ENCODE measurements around the gene KATNAL1.
"Not testable (repeated sequence)": the region's sequence is repeated elsewhere in the genome, so short reads cannot be mapped to it uniquely, and the experiment has no call there.

KATNAL1 gene

GRCh38 chr13:30290812-30291436, 16.4 kb downstream of the KATNAL1 start:
- no peak for DNase-seq

DNA sequence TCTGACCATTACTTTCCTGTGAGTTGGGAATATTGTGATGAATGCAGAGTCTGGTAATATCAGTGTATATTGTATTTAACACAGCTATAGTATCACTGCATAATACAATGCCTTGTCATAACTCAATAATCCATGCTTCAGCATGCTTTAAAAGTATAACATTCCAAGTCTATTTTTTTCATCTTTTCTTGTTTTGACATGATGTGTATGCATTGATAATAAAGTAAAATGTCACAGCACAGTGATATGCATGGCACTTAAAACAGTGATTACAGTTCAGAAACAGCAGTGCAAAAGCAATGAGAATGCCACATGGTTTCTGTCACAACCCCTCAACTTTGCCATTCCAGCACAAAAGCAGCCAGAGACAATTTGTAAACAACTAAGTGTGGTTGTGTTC, 17.8 kb downstream of the KATNAL1 start:
- no peak for DNase-seq

DNA sequence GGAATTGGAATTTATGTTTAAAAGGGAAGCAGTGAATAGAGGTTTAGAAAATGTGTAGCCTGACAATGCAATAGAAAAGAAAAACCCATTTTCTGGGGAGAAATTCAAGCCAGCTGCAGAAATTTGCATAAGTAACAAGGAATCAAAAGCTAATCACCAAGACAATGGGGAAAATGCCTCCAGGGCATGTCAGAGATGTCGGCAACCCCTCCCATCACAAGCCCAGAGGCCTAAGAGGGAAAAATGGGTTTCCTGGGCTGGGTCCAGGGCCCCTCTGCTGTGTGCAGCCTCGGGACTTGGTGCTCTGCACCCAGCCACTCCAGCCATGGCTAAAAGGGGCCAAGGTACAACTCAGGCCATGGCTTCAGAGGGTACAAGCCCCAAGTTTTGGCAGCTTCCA, 21.3 kb downstream of the KATNAL1 start:
- DNase-seq, result not testable (repeated sequence)

GRCh38 chr13:30276178-30276577, 31.2 kb downstream of the KATNAL1 start:
- no peak for DNase-seq

DNA sequence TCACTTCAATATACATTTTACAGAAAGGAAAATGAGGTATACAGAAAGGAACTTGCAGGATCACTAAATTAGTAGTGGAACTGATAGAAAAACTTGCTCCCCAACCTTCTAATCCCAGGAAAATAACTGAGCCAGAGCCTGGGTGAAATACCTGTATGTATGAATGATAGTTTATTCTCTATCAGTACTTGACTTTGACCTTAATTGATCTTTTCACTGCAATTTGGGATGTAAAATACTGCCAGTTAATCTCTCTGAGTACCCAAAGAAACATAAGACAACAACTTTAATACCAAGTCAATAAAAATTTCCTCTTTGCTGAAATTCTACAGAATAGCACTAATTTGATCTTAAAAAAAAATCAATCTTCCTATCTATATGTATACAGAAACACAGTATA, 33.3 kb downstream of the KATNAL1 start:
- no peak for DNase-seq

DNA sequence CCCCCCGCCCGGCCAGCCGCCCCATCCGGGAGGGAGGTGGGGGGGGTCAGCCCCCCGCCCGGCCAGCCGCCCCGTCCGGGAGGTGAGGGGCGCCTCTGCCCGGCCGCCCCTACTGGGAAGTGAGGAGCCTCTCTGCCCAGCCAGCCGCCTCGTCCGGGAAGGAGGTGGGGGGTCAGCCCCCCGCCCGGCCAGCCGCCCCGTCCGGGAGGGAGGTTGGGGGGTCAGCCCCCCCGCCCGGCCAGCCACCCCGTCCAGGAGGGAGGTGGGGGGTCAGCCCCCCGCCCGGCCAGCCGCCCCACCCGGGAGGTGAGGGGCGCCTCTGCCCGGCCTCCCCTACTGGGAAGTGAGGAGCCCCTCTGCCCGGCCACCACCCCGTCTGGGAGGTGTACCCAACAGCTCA, 37.3 kb downstream of the KATNAL1 start:
- DNase-seq, result not testable (repeated sequence)

DNA sequence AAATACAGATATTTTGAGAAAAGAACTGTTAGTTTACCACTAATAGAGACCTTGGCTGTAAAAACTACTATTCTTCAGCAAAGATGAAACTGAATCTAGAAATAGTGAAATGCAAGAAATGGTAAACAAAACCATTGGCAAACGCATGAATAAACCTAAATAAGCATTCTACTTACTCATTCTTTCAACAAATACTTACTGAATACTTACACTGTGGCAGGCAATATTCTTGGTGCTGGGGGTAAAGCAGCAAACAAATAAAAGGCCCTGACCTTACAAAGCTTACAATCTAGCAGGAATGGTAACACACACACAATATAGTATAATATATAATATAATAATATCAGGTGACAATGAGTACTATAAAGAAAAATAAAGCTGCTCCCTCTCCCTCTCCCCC, 38.7 kb downstream of the KATNAL1 start:
- DNase-seq, result no peak

GRCh38 chr13:30266756-30267155, 40.6 kb downstream of the KATNAL1 start:
- DNase-seq, result no peak

DNA sequence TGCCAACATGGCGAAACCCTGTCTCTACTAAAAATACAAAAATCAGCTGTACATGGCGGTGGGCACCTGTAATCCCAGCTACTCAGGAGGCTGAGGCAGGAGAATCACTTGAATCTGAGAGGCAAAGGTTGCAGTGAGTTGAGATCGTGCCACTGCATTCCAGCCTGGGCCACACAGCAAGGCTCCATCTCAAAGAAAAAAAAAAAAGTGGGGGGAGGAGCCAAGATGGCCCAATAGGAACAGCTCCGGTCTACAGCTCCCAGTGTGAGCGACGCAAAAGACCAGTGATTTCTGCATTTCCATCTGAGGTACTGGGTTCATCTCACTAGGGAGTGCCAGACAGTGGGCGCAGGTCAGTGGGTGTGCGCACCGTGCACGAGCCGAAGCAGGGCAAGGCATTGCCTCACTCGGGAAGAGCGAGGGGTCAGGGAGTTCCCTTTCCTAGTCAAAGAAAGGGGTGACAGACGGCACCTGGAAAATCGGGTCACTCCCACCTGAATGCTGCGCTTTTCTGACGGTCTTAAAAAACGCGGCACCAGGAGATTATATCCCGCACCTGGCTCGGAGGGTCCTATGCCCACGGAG, 48.1 kb downstream of the KATNAL1 start:
- not testable (repeated sequence) for DNase-seq

GRCh38 chr13:30257468-30258099, 49.8 kb downstream of the KATNAL1 start:
- no peak for DNase-seq

GRCh38 chr13:30256713-30257467, 50.5 kb downstream of the KATNAL1 start:
- no peak for DNase-seq

- DNase-seq, result no peak
Measured at GRCh38 chr13:30255696-30256095, 51.7 kb downstream of the KATNAL1 start.

DNA sequence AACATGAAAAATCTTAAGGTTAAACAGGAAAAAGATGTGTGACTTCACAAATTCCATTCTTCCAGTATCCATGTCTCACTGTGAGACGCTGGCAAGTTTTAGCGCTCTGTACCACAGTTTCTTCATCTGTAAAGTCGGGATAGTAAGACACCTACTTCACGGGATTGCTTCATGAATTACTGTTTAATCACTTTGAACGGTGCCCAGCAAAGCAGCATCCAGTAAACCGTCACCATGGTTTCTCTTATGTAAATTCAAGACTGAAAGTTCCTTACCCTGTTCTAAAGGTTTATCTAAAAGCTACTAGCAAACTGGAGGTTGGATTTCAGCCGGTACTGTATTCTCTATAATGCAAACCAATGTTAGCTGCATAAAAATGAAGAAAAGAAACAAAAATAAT, 53.5 kb downstream of the KATNAL1 start:
- DNase-seq, result no peak

- DNase-seq, result no peak
Measured at GRCh38 chr13:30247406-30247805, 59.9 kb downstream of the KATNAL1 start.

- no peak for DNase-seq
Measured at GRCh38 chr13:30241532-30241931, 65.8 kb downstream of the KATNAL1 start.

- DNase-seq, result no peak
Measured at GRCh38 chr13:30240608-30241007, 66.7 kb downstream of the KATNAL1 start.

GRCh38 chr13:30235216-30235615, 72.1 kb downstream of the KATNAL1 start:
- DNase-seq, result no peak

DNA sequence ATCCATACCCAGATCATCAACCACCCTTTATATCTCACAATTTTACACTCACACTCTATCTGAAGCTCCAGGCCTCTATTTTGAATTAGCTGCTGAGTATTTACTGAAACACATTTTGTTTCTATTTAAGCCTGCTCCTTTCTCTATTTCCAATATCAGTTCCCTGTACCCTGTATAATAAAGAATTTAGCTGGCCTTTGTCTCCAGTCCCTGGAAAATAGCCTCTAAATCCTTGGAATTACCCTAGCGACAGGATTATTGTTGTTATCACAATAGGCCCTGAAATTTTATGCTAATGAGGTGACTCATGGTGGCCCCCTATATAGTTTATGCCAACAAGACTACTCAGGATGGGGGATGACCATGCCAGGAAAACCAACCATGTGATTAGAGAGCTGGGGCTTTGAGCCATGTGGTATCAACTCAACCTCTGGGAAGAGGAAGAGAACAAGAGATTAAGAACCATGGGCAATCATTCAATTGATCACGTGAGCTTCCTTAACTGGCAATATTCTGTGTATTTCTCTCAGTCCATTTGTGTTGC, 72.7 kb downstream of the KATNAL1 start:
- no peak for DNase-seq

GRCh38 chr13:30224732-30225131, 82.6 kb downstream of the KATNAL1 start:
- no peak for DNase-seq

DNA sequence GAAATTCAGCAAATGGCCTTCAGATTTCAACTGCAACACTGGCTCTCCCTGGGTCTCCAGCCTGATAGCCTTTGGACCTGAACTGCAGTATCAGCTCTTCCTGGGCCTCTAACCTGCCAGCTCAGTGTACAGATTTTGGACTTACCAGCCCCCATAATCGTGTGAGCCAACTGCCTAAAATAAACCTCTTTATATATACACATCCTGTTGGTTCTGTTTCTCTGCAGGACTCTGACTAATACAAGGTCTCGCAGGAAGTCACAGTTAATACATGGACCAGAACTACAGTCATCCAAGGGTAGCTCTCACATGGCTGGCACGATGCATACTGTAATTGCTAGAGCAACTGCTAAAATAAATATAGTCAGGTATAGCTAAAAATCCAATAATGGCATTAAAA, 85.1 kb downstream of the KATNAL1 start:
- DNase-seq, result no peak

GRCh38 chr13:30216111-30216510, 91.2 kb downstream of the KATNAL1 start:
- no peak for DNase-seq

GRCh38 chr13:30212256-30212655, 95.1 kb downstream of the KATNAL1 start:
- DNase-seq, result no peak

DNA sequence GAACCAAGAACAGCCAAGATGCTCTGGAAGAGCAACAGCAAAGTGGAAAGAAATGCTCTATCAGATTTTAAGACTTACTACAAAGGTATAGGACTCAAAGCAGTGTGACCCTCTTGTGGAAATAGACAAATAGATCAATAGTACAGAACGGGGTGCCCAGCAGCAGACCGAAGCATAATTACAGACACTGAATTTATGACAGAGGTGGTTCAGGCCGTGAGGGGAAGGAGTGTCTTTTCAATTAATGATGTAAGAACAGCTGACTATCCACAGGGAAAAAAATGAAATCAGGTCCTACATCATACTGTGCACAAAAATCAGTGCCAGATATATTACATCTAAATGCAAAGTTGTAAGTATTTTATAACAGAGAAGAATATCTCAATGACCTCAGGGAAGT, 95.6 kb downstream of the KATNAL1 start:
- no peak for DNase-seq

DNA sequence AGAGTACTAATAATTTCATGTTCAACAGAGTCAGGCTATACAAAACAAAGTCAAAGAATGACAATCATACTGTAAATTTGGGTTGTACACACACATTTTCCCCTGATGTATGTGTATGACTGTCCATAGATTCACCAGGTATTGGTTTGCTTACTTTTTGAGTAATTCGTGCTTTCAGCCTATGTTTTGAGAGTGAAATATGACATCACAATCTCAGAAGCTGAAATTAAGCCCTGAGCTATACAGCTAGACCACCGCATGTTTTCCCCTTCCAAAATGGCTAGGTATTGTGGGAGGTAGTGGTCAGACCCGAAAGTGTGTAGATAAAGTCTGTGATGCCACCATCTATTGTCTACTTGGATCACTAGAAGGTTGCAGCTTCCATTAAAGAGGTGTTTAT, 102.8 kb downstream of the KATNAL1 start:
- no peak for DNase-seq
